Measurements from ENCODE around the gene KAZN.

DNA sequence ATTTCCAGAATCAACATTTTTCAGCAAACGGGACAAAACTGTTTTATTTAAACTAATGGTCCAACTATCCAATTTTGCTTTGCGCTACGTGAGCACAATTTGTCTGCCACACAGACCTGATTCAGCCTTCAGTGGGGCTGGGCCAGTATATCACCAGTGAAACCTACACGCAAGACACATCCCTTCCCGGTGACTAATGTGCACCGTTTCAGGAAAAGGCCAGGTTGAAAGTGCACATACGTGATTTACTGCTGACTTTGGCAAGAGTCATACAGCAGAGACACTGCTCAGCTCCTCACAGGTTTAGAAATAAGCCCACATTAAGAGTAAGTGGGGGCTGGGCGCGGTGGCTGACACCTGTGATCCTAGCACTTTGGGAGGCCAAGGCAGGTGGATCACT lies 550.0 kb downstream of the KAZN start:
- TF ChIP-seq GATA2 (IDR thresholded peaks at IDR 0.05; ENCODE audit: low read depth, low read length) (no peak), GATA3 (IDR thresholded peaks at IDR 0.05; ENCODE audit: low read depth, low read length) (no peak)

Measured in SH-SY5Y (cell line).